GM23338 (cell line): ENCODE data around the gene MAST4.

ENCODE experiments used
- EZH2 ChIP-seq: fragments of 200-600 bp; sonication (generic); IDR thresholded peaks from one replicate; pipeline ENCODE4 v1.8.0; 2017; ENCODE audit warnings: antibody characterized with exemption, mild to moderate bottlenecking, low read depth; ENCODE audit not compliant: unreplicated experiment
- NANOG ChIP-seq: IDR thresholded peaks from 2 replicates; pipeline ENCODE4 v1.6.1; 2016; ENCODE audit warnings: antibody characterized with exemption, borderline replicate concordance
- POLR2AphosphoS5 ChIP-seq: IDR thresholded peaks from 2 replicates; pipeline ENCODE4 v1.6.1; 2016; ENCODE audit warnings: antibody characterized with exemption, low read depth

DNA sequence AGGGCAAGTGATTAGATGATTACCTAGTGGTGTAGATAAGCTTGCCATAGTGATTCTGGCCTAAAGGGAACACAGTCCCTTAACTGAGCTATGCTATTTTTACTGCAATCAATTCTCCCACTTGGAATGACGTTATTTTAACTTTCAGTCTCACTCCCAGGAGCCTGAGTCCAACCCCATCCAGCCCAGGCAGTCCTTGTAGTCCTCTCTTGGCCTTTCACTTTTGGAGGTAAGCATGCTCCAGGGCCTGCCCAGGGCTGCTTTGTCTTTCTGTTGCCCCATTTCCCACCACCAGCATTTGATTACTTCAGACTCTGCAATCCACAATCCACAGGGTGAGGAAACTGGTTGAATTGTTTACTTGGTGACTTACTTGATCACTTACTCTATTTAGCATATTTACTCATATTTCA is 367.4 kb downstream of the MAST4 start:
- TF ChIP-seq POLR2AphosphoS5 = no peak
- no peak for TF ChIP-seq EZH2
- TF ChIP-seq NANOG = no peak
